H1 (cell line): ENCODE data around the gene IL17RA. TPM values are rescaled to one million over a fixed set of nuclear protein-coding genes. Genes with fewer than 3 reads are reported as not detected.
A peak's percentile ranks its signal among the peaks of the same experiment; 100 is the strongest.

Experiments used
- CTCF ChIA-PET: fragments of 300-600 bp; sonication (Branson Sonifier 250); formaldehyde crosslinking; loops from one replicate; lab custom pipeline; 2021; ENCODE audit not compliant: partially characterized antibody; lab: Charles Lee
- POLR2A ChIA-PET: fragments of 300-600 bp; sonication (Branson Sonifier 250); formaldehyde crosslinking; loops from one replicate; lab custom pipeline; 2021; ENCODE audit warnings: inconsistent platforms; ENCODE audit not compliant: partially characterized antibody; lab: Charles Lee
- DNase-seq, 2 experiments: peaks; one replicate each; pipeline versions ENCODE4 v3.0.0 to v3.0.0-alpha.2; 2010 to 2022; ENCODE audit warnings: low spot score in 2 of 2, low read depth in 1 of 2, mixed read lengths in 1 of 2
- FAIRE-seq: peaks from 2 replicates; lab custom pipeline; 2011; peaks lifted over from hg19 to GRCh38; lab: Jason Lieb, UNC
- H2AFZ ChIP-seq: 2 replicates; pipeline ENCODE4 v1.8.1; 2012; ENCODE audit warnings: low read length, inconsistent platforms
- H2AK5ac ChIP-seq: 2 replicates; pipeline ENCODE4 v1.6.1; 2013; ENCODE audit warnings: low read depth, low read length
- H2BK120ac ChIP-seq: replicated peaks from 2 replicates; pipeline ENCODE3; 2013; ENCODE audit warnings: low read depth, low read length, inconsistent platforms
- H2BK12ac ChIP-seq: 2 replicates; pipeline ENCODE4 v1.6.1; 2013; ENCODE audit warnings: low read depth, low read length
- H2BK15ac ChIP-seq: 2 replicates; pipeline ENCODE4 v1.6.1; 2013; ENCODE audit warnings: low read length
- H2BK20ac ChIP-seq: 2 replicates; pipeline ENCODE4 v1.6.1; 2013; ENCODE audit warnings: low read length
- H2BK5ac ChIP-seq: 2 replicates; pipeline ENCODE4 v1.6.1; 2013; ENCODE audit warnings: low read depth, low read length
- H3K14ac ChIP-seq: 2 replicates; pipeline ENCODE4 v1.6.1; 2013; ENCODE audit warnings: inconsistent platforms; ENCODE audit not compliant: insufficient read length
- H3K18ac ChIP-seq: 2 replicates; pipeline ENCODE4 v1.6.1; 2013; ENCODE audit warnings: low read length; ENCODE audit errors: extremely low read depth
- H3K23ac ChIP-seq: 2 replicates; pipeline ENCODE4 v1.6.1; 2013; ENCODE audit warnings: inconsistent platforms; ENCODE audit not compliant: insufficient read length
- H3K23me2 ChIP-seq: 2 replicates; pipeline ENCODE4 v1.6.1; 2013; ENCODE audit warnings: low read depth, low read length
- H3K27ac ChIP-seq: 2 replicates; pipeline ENCODE4 v1.6.1; 2011; ENCODE audit warnings: low read depth, low read length, inconsistent platforms
- H3K27me3 ChIP-seq, 4 experiments: replicated peaks in 1 of 4; 1 replicate in 1 of 4; 2 replicates in 3 of 4; pipeline versions ENCODE4 v1.6.1 to v1.8.1; 2011 to 2013; ENCODE audit warnings: low read length in 3 of 4, mild to moderate bottlenecking in 3 of 4, inconsistent platforms in 2 of 4, mixed read lengths in 2 of 4, moderate library complexity in 1 of 4; ENCODE audit not compliant: control insufficient read depth in 3 of 4, insufficient read depth in 3 of 4; ENCODE audit errors: extremely low read depth in 1 of 4
- H3K36me3 ChIP-seq, 4 experiments: 2 replicates each; pipeline versions ENCODE4 v1.6.1 to v1.8.1; 2011 to 2013; ENCODE audit warnings: mild to moderate bottlenecking in 4 of 4, low read length in 3 of 4, moderate library complexity in 2 of 4, control low read depth in 1 of 4, inconsistent platforms in 1 of 4; ENCODE audit not compliant: insufficient read depth in 4 of 4, control insufficient read depth in 2 of 4
- H3K4ac ChIP-seq: replicated peaks from 2 replicates; pipeline ENCODE3; 2013; ENCODE audit warnings: low read length, low read depth, mixed read lengths, inconsistent platforms; ENCODE audit not compliant: insufficient read length
- H3K4me1 ChIP-seq, 4 experiments: replicated peaks in 1 of 4; 1 replicate in 1 of 4; 2 replicates in 3 of 4; pipeline versions ENCODE4 v1.6.1 to v1.8.1; 2011 to 2013; ENCODE audit warnings: low read length in 3 of 4, inconsistent platforms in 2 of 4, mixed read lengths in 1 of 4; ENCODE audit not compliant: insufficient read depth in 4 of 4, control insufficient read depth in 3 of 4
- H3K4me2 ChIP-seq, 2 experiments: 2 replicates each; pipeline versions ENCODE4 v1.6.1 to v1.8.1; 2011 to 2013; ENCODE audit warnings: low read depth in 2 of 2, low read length in 2 of 2, control low read depth in 1 of 2, inconsistent platforms in 1 of 2, mild to moderate bottlenecking in 1 of 2; ENCODE audit not compliant: insufficient read depth in 1 of 2
- H3K4me3 ChIP-seq, 4 experiments: fragments of 200-600, 300-600 bp in 1 of 4; sonication (generic), shearing (Covaris generic), sonication (Bioruptor Twin) in 1 of 4; 2 replicates each; pipeline versions ENCODE4 v1.5.1 to v1.8.1; 2011 to 2016; ENCODE audit warnings: low read length in 4 of 4, low read depth in 3 of 4, control low read depth in 2 of 4, inconsistent platforms in 2 of 4, mild to moderate bottlenecking in 2 of 4, mixed read lengths in 1 of 4, moderate library complexity in 1 of 4; ENCODE audit not compliant: insufficient read depth in 2 of 4; ENCODE audit errors: extremely low read depth in 1 of 4
- H3K56ac ChIP-seq: replicated peaks from 2 replicates; pipeline ENCODE3; 2013; ENCODE audit warnings: low read depth, mild to moderate bottlenecking, mixed read lengths, low read length, inconsistent platforms; ENCODE audit not compliant: insufficient read length
- H3K79me1 ChIP-seq: 2 replicates; pipeline ENCODE4 v1.6.1; 2013; ENCODE audit warnings: low read depth, low read length, control low read depth
- H3K79me2 ChIP-seq, 2 experiments: 2 replicates each; pipeline versions ENCODE4 v1.6.1 to v1.8.1; 2012 to 2013; ENCODE audit warnings: low read length in 2 of 2, mild to moderate bottlenecking in 2 of 2, inconsistent platforms in 1 of 2; ENCODE audit not compliant: insufficient read depth in 2 of 2, control insufficient read depth in 1 of 2
- H3K9ac ChIP-seq, 4 experiments: replicated peaks in 1 of 4; 1 replicate in 1 of 4; 2 replicates in 3 of 4; pipeline versions ENCODE4 v1.6.1 to v1.8.1; 2011 to 2013; ENCODE audit warnings: low read depth in 3 of 4, low read length in 3 of 4, control low read depth in 2 of 4, mild to moderate bottlenecking in 2 of 4, moderate library complexity in 2 of 4, inconsistent platforms in 1 of 4; ENCODE audit errors: extremely low read depth in 1 of 4
- H3K9me3 ChIP-seq, 2 experiments: 2 replicates each; pipeline versions ENCODE4 v1.6.1 to v1.8.1; 2012 to 2013; ENCODE audit warnings: mild to moderate bottlenecking in 2 of 2, moderate library complexity in 2 of 2, control low read depth in 1 of 2, inconsistent platforms in 1 of 2, low read depth in 1 of 2, low read length in 1 of 2, mixed read lengths in 1 of 2; ENCODE audit not compliant: insufficient read depth in 2 of 2
- H4K20me1 ChIP-seq, 2 experiments: replicated peaks in 1 of 2; 2 replicates each; pipeline versions ENCODE3 to v1.8.1; 2011 to 2013; ENCODE audit warnings: inconsistent platforms in 2 of 2, low read length in 2 of 2, mild to moderate bottlenecking in 1 of 2; ENCODE audit not compliant: insufficient read depth in 2 of 2, control insufficient read depth in 1 of 2
- H4K5ac ChIP-seq: 2 replicates; pipeline ENCODE4 v1.6.1; 2013; ENCODE audit warnings: low read length, low read depth, mixed read lengths, inconsistent platforms; ENCODE audit not compliant: insufficient read length
- H4K8ac ChIP-seq: 2 replicates; pipeline ENCODE4 v1.8.0; 2013; ENCODE audit warnings: mild to moderate bottlenecking, moderate library complexity, low read length, inconsistent platforms; ENCODE audit not compliant: insufficient read depth; ENCODE audit errors: extremely low read depth
- H4K91ac ChIP-seq: replicated peaks from 2 replicates; pipeline ENCODE3; 2013; ENCODE audit warnings: low read length, mixed read lengths, inconsistent platforms; ENCODE audit not compliant: insufficient read length
- PHF8 ChIP-seq: fragments of 200-600 bp; sonication (generic); conservative IDR thresholded peaks from 2 replicates; pipeline ENCODE4 v1.7.1; 2012; ENCODE audit warnings: low read depth, mild to moderate bottlenecking, inconsistent platforms, low read length, moderate library complexity
- POLR2A ChIP-seq, 2 experiments: IDR thresholded peaks; 1 replicate in 1 of 2; 2 replicates in 1 of 2; pipeline ENCODE4 v1.6.1; 2011; ENCODE audit warnings: low read depth in 2 of 2, low read length in 2 of 2, mild to moderate bottlenecking in 2 of 2; ENCODE audit errors: control extremely low read depth in 1 of 2
- TCF12 ChIP-seq: IDR thresholded peaks from 2 replicates; pipeline ENCODE4 v1.6.1; 2011; ENCODE audit warnings: low read depth, mild to moderate bottlenecking, low read length
- TEAD4 ChIP-seq: IDR thresholded peaks from 2 replicates; pipeline ENCODE4 v1.6.1; 2012; ENCODE audit warnings: low read depth, low read length, inconsistent platforms, mixed read lengths
- WGBS, 2 experiments: shearing (Covaris generic) in 1 of 2; methylation state at CpG; one replicate each; pipeline versions ENCODE4 v1.1.6 to v1.1.7; 2013 to 2015; ENCODE audit warnings: low lambda C conversion rate in 2 of 2, mixed read lengths in 2 of 2, inconsistent platforms in 1 of 2, low coverage in 1 of 2, missing lambda C conversion rate in 1 of 2; ENCODE audit not compliant: insufficient replicate concordance in 2 of 2, insufficient coverage in 1 of 2, insufficient read length in 1 of 2; ENCODE audit errors: extremely low coverage in 1 of 2, missing lambda C conversion rate in 1 of 2; 5-methylcytosine and 5-hydroxymethylcytosine counted together
- polyA plus RNA-seq, 7 experiments: library from polyadenylated mRNA; depleted of rRNA in 3 of 7; stranded (reverse) in 5 of 7; unstranded in 2 of 7; fragments of >200 nt in 5 of 7; fragments of 200-250 nt in 2 of 7; gene quantifications; 1 replicate in 5 of 7; 2 replicates in 1 of 7; 4 replicates in 1 of 7; pipeline versions ENCODE4 v1.2.1 to v1.2.3, GENCODE V29; 2011 to 2013; ENCODE audit warnings: missing spikeins in 2 of 7, mixed read lengths in 2 of 7
- total RNA-seq: library from RNA; stranded (reverse); fragmentation: NEBNext Ultra II Directional; extraction: Animal tissue kit (Norgen Biotek cat#: 25700); gene quantifications from 2 replicates; pipeline ENCODE4 v1.2.1, GENCODE V29; 2021
- TF ChIP-seq, protein P1 (sequence below): IDR thresholded peaks from 2 replicates; pipeline ENCODE4 v1.6.1; 2012; ENCODE audit warnings: inconsistent platforms

Gene IL17RA
- total and polyA plus RNA-seq, 2 of the 8 experiments (the other 6 are each of a cell fraction or from before 2014, with no cell fraction given): 5.6 to 9.9 TPM

DNA sequence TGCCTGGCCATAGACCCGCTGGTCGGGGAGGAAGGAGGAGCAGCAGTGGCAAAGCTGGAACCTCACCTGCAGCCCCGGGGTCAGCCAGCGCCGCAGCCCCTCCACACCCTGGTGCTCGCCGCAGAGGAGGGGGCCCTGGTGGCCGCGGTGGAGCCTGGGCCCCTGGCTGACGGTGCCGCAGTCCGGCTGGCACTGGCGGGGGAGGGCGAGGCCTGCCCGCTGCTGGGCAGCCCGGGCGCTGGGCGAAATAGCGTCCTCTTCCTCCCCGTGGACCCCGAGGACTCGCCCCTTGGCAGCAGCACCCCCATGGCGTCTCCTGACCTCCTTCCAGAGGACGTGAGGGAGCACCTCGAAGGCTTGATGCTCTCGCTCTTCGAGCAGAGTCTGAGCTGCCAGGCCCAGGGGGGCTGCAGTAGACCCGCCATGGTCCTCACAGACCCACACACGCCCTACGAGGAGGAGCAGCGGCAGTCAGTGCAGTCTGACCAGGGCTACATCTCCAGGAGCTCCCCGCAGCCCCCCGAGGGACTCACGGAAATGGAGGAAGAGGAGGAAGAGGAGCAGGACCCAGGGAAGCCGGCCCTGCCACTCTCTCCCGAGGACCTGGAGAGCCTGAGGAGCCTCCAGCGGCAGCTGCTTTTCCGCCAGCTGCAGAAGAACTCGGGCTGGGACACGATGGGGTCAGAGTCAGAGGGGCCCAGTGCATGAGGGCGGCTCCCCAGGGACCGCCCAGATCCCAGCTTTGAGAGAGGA is 24.5 kb downstream of the IL17RA start:
- Histone ChIP-seq H3K36me3 (peaks cover 0 to 11% (median 2%) of the 10 kb centered on the region in 4 experiments; a peak in 1 of 8 replicates), H2BK12ac (no peak overlapping the region), H2BK120ac (no peak overlapping the region), H3K23ac (no peak overlapping the region), H3K14ac (no peak overlapping the region), H3K9me3 (no peaks in the 10 kb centered on the region), H3K27ac (no peak overlapping the region), H4K20me1 (peaks cover 0 to 2% of the 10 kb centered on the region in 2 experiments), H2AFZ (no peak overlapping the region), H3K18ac (no peak overlapping the region), H3K4me3 (no peak overlapping the region), H2AK5ac (no peak overlapping the region), H3K27me3 (no peaks in the 10 kb centered on the region), H4K8ac (peak overlapping the region; percentile 64; the same call in 1 of the 2 replicates), H4K5ac (no peak overlapping the region), H3K56ac (no peak overlapping the region), H3K9ac (no peak overlapping the region), H3K4me1 (no peaks in the 10 kb centered on the region), H3K4ac (no peak overlapping the region), H4K91ac (no peak overlapping the region), H3K23me2 (no peaks in the 10 kb centered on the region), H2BK5ac (no peak overlapping the region), H3K79me1 (no peaks in the 10 kb centered on the region), H3K79me2 (no peaks in the 10 kb centered on the region), H2BK15ac (no peak overlapping the region), H3K4me2 (no peak overlapping the region), H2BK20ac (no peak overlapping the region)
- 94% methylated on average over 40 of the region's 42 CpGs; no CpG with 5 or more reads in 1 of the 2 experiments for WGBS, 2 experiments
- DNase-seq (no peak), FAIRE-seq (no peak)
- TF ChIP-seq TCF12: no peak
- TF ChIP-seq PHF8: no peak
- no peak for TF ChIP-seq TEAD4
- TF ChIP-seq POLR2A (IDR thresholded peaks at IDR 0.05; ENCODE audit: control extremely low read depth in 1 of 2, low read depth in 2 of 2, low read length in 2 of 2): no peak
- TF ChIP-seq, protein P1, sequence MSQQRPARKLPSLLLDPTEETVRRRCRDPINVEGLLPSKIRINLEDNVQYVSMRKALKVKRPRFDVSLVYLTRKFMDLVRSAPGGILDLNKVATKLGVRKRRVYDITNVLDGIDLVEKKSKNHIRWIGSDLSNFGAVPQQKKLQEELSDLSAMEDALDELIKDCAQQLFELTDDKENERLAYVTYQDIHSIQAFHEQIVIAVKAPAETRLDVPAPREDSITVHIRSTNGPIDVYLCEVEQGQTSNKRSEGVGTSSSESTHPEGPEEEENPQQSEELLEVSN: no peak
- ChIA-PET CTCF (interaction anchor here (3.0 to 3.5 kb wide), 2 partner anchors 10 to 14 kb away, joined by 16 to 17 read pairs; no protein-coding TSS in a partner anchor), POLR2A (interaction anchor here (0.6 to 1.0 kb wide), 2 partner anchors 10 to 136 kb away, joined by 3 to 5 read pairs; no protein-coding TSS in a partner anchor)
